Peyer's patch (tissue), 4 donors: ENCODE measurements around the gene PPEF2.
A peak's percentile ranks its signal among the peaks of the same experiment; 100 is the strongest.

Source experiments
- CTCF ChIP-seq, 6 experiments: fragments of 450-650 bp in 4 of 6; fragments of 200-600 bp in 2 of 6; sonication (generic) in 1 of 6; IDR thresholded peaks; one replicate each; pipeline ENCODE4 v1.5.1; 2017 to 2019; ENCODE audit warnings: antibody characterized with exemption in 6 of 6, mild to moderate bottlenecking in 3 of 6, moderate library complexity in 1 of 6
- POLR2A ChIP-seq, 2 donors: fragments of 450-650 bp; IDR thresholded peaks; one replicate each; pipeline ENCODE4 v1.5.1; 2017; ENCODE audit warnings: antibody characterized with exemption in 2 of 2, mild to moderate bottlenecking in 2 of 2, moderate library complexity in 2 of 2

DNA sequence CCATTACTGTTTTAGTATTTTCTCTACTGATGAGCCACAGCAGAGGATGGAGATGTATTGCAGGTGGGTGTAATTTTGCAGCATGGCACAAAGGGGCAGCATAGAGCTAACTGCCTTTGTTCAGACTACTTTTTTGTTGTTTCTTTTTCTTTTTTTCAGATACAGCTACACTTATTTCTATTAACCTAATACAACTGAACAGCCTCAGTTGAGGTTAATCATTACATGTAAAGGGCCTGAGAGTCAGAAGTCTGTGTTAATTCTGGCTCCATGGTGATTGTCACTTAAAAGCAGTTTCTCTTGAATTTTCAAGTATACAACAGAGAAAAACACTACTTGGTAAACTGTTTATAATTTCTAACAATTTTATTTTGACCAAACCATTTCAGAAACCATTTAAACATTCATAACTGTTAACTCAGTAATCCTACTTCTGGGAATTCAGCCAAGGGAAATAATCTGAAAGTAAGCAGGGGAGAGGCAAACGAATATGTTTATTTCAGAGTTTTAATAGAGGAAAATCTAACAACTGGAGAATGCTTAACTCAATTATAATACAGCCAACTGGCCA, 13.9 kb upstream of the PPEF2 start:
- TF ChIP-seq POLR2A (IDR thresholded peaks at IDR 0.05) (no peak), CTCF (IDR thresholded peaks at IDR 0.05) (peak in 5 of 6 experiments; percentile 27 to 90 (median 85))
